ENCODE results near the gene SLC5A10. TPM values are rescaled to one million over a fixed set of nuclear protein-coding genes. Genes with fewer than 3 reads are reported as not detected.
"Not testable (repeated sequence)": the region's sequence is repeated elsewhere in the genome, so short reads cannot be mapped to it uniquely, and the experiment has no call there.

The SLC5A10 gene
- total RNA-seq, 1 donor: not detected

DNA sequence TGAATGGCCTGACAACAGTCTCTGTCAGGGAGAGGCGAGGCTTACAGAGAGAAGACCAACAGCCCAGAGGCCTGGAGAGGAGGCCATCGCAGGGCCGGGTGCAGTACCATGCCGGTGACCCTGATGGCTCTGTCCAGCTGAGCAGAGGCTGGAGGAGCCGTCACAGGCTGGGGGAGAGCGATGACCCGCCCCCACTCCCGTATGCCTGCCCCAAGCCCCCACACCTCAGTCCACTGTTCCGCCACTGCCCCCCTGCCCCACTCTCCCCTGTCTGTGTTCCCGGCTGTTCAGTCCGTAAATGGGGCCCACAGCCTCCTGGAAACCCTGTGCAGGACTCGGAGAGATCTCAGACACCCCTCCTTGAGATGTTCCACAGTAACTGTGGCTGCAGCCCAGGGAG lies 65.4 kb downstream of the SLC5A10 start:
- H3K4me3 ChIP-seq (ENCODE audit: low read depth, low read length): no peak overlapping the region
- DNase-seq (ENCODE audit: low read depth): no peak
- TF ChIP-seq, protein P1, sequence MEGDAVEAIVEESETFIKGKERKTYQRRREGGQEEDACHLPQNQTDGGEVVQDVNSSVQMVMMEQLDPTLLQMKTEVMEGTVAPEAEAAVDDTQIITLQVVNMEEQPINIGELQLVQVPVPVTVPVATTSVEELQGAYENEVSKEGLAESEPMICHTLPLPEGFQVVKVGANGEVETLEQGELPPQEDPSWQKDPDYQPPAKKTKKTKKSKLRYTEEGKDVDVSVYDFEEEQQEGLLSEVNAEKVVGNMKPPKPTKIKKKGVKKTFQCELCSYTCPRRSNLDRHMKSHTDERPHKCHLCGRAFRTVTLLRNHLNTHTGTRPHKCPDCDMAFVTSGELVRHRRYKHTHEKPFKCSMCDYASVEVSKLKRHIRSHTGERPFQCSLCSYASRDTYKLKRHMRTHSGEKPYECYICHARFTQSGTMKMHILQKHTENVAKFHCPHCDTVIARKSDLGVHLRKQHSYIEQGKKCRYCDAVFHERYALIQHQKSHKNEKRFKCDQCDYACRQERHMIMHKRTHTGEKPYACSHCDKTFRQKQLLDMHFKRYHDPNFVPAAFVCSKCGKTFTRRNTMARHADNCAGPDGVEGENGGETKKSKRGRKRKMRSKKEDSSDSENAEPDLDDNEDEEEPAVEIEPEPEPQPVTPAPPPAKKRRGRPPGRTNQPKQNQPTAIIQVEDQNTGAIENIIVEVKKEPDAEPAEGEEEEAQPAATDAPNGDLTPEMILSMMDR (IDR thresholded peaks at IDR 0.05; ENCODE audit: insufficient read depth, low read depth, low read length): no peak

DNA sequence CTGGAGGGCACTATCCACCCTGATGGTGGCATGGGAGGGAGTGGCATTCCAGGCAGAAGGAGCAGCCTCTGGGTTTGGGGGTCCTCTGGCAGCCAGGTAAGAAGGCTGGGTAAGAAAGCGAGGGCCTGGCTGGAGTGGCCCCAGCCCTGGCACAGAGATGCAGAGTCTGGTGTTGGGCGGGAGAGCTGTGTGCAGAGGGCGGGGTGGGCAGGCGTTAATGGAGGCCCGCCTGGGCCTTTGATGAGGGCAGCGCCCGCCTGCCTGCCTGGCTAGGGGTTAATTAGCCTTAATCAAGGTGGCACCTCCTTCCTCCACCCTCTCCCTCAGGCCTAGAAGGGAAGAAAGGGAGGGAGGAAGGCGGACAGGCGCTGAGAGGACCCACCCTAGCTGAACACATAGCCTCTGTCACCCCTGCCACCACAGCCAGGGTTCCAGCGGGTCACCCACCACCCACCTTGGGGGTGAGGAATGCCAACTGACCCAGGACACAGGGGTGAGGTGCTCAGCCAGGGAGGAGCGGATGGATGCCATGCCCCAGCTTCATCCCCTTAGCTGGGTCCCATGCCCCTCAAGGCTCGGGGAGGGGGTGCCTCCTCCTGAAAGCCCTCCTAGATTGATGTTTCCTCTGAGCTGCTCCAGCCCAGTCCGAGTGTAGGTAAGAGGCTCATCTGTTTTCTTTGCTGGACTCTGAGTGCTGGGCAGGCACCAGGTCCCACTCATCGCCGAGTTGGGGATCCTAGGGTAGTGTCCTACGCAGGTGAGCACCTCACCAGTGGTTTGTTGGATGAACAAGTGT lies 66.0 kb downstream of the SLC5A10 start:
- no peak overlapping the region for H3K4me3 ChIP-seq (ENCODE audit: low read depth, low read length)
- no peak for DNase-seq (ENCODE audit: low read depth)
- TF ChIP-seq, protein P1 (IDR thresholded peaks at IDR 0.05; ENCODE audit: insufficient read depth, low read depth, low read length): no peak

GRCh38 chr17:19018600-19018950 lies 66.6 kb downstream of the SLC5A10 start:
- TF ChIP-seq, protein P1 (IDR thresholded peaks at IDR 0.05; ENCODE audit: insufficient read depth, low read depth, low read length): no peak
- DNase-seq (ENCODE audit: low read depth): no peak
- no peak overlapping the region for H3K4me3 ChIP-seq (ENCODE audit: low read depth, low read length)

- no peak for DNase-seq (ENCODE audit: low read depth)
- no peak overlapping the region for H3K4me3 ChIP-seq (ENCODE audit: low read depth, low read length)
- TF ChIP-seq, protein P1 (IDR thresholded peaks at IDR 0.05; ENCODE audit: insufficient read depth, low read depth, low read length): no peak
These were observed 67.3 kb downstream of the SLC5A10 start for GRCh38 chr17:19019041-19019941.

DNA sequence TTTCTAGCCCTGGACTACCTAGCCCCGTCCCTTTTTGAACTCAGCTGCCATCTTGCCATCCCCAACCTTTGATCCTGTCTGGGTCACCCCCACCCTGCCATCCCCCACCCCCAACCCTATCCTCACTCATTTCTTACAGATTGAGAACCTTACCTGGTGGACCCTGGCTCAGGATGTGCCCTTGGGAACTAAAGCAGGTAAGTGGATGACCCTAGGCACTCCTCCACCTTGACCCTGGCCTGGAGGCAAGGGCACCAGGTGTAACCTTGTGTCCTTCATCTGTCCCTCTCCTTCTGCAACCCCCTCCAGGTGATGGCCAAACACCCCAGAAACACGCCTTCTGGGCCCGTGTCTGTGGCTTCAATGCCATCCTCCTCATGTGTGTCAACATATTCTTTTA lies 68.1 kb downstream of the SLC5A10 start:
- DNase-seq (ENCODE audit: low read depth): no peak

DNA sequence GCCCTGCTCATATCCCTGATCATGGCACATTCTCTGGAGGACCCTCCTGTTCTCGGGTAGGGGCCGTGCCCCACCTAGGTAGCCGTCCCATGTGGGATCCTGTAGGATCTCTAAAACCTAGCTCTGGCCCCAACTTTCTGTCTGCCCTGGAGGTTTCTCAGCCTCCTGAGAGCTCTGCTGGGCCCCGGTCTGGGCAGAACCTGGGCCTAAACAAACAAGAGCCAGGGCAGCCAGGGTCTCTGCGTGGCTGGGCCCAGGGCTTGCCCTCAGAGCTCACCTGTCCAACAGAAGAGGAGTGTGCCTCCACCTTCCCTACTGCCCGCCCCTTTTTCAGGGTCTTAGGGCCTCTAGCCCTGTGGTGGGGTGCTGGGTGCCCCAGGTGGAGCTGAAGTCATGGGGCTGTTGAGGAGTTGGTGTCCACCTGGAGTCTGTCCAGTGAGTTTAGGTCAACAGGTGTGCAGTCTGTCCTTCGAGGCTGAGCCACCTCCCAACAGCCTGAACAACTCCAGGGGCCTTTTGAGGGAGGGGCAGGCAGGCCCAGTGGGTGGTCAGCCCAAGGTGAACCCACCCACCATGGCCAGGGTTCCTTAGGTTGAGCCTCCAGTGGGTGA lies 69.2 kb downstream of the SLC5A10 start:
- DNase-seq (ENCODE audit: low read depth); H3K4me3 ChIP-seq (ENCODE audit: low read depth, low read length): not testable (repeated sequence)

More for the DNA sequence above, 68.1 kb downstream of the SLC5A10 start:
- H3K4me3 ChIP-seq (ENCODE audit: low read depth, low read length): no peak overlapping the region
- TF ChIP-seq, protein P1 (IDR thresholded peaks at IDR 0.05; ENCODE audit: insufficient read depth, low read depth, low read length): no peak

DNA sequence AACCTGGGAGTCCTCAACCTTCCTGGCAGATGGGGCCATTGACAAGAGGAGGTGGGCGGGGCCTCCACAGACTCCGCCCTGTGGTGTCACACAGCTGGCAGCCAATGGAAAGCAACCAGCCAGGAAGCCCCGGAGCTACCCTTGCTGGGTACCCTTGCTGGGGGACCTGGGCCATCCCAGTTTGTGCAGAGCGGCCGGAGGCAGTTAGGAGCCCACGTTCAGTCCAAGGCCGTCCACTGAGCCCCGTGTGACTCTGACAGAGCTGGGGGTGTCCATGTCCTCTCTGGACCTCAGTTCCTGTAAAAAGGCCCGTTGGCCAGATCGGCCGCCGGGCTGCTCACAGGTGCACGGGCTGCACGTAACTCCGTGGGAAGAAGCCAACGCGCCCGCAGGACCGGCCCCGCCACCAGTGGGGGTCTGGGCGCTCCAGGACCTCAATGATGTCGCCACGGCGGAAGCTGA lies 69.7 kb downstream of the SLC5A10 start:
- no peak for DNase-seq (ENCODE audit: low read depth)
- TF ChIP-seq, protein P1 (IDR thresholded peaks at IDR 0.05; ENCODE audit: insufficient read depth, low read depth, low read length): no peak

More for the DNA sequence above, 69.7 kb downstream of the SLC5A10 start:
- no peak overlapping the region for H3K4me3 ChIP-seq (ENCODE audit: low read depth, low read length)

Data from fibroblast of villous mesenchyme (primary cell).